ENCODE measurements around the gene RNF157. TPM values are rescaled to one million over a fixed set of nuclear protein-coding genes. Genes with fewer than 3 reads are reported as not detected.
A peak's percentile ranks its signal among the peaks of the same experiment; 100 is the strongest.

RNF157 gene
- total RNA-seq, 1 donor: 0.36 TPM

DNA sequence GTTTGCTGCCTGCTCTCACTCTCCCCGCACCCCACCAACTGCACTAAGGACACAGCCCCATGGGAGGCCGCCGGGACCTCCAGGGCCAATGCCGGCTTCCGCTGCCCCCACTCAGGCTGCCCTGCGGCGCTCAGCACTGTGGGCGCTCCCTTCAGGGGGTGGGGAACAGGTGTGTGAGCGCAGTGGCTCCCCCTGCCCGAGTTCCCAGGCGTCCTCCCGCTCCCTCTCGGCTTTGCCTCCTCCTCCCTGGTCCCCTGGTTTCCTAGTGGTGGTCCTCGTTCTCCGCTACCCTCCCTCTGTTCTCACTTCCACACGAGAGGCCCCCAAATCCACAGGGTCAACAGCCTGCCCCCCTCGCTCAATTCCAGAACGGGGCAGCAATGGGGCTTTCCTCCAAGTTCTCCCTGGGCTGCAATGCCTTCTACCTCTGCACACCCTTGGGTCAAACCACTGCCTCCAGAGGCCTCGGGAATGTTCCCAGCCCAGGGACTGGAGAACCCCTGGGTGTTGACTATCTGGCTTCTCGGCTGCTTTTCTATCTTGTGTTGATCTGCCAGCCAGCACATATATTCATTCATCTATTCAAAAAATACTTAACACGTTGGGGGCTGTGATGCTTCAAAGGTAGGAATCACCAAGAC lies 109.1 kb downstream of the RNF157 start:
- no peak overlapping the region for H3K4me3 ChIP-seq (ENCODE audit: insufficient read depth, low read length)
- no peaks in the 10 kb centered on the region for H4K20me1 ChIP-seq (ENCODE audit: insufficient read depth, low read length)
- TF ChIP-seq, protein P1, sequence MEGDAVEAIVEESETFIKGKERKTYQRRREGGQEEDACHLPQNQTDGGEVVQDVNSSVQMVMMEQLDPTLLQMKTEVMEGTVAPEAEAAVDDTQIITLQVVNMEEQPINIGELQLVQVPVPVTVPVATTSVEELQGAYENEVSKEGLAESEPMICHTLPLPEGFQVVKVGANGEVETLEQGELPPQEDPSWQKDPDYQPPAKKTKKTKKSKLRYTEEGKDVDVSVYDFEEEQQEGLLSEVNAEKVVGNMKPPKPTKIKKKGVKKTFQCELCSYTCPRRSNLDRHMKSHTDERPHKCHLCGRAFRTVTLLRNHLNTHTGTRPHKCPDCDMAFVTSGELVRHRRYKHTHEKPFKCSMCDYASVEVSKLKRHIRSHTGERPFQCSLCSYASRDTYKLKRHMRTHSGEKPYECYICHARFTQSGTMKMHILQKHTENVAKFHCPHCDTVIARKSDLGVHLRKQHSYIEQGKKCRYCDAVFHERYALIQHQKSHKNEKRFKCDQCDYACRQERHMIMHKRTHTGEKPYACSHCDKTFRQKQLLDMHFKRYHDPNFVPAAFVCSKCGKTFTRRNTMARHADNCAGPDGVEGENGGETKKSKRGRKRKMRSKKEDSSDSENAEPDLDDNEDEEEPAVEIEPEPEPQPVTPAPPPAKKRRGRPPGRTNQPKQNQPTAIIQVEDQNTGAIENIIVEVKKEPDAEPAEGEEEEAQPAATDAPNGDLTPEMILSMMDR (IDR thresholded peaks at IDR 0.05; ENCODE audit: extremely low read depth, low read depth, low read length): no peak
- DNase-seq (ENCODE audit: insufficient read length, low spot score, missing footprints): peak; percentile 77
- H3K36me3 ChIP-seq (ENCODE audit: insufficient read depth, low read length): no peaks in the 10 kb centered on the region
- no peaks in the 10 kb centered on the region for H3K4me1 ChIP-seq (ENCODE audit: insufficient read depth, low read length)
- no peak overlapping the region for H3K4me2 ChIP-seq (ENCODE audit: insufficient read depth, low read length)
- no peaks in the 10 kb centered on the region for H3K79me2 ChIP-seq (ENCODE audit: insufficient read depth, low read length)
- H3K9me3 ChIP-seq (ENCODE audit: low read depth, low read length): no peaks in the 10 kb centered on the region
- no peak overlapping the region for H2AFZ ChIP-seq (ENCODE audit: low read length)
- H3K27ac ChIP-seq (ENCODE audit: low read depth, low read length): no peak overlapping the region
- peaks cover 32% of the 10 kb centered on the region for H3K27me3 ChIP-seq (ENCODE audit: insufficient read depth, low read length)

DNA sequence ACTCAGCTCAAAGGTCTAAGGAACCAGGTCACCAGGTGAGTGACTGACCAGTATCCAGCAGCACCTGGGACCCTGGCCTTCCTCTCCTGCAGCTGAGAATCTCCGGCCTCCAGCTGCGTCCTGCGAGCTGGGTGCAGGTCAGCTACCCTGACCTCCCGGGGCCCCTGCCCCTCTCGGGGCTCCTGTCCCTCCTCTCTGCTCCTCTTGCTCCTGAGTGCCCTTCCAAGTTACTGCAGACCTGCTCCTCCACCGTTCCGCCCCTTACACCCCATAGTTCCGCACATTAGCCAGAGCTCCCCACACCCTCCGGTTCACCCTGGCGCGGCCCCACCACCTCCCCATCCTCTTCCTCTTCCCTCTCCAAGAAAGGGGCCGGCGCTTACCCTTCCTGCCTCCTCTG lies 109.8 kb downstream of the RNF157 start:
- Histone ChIP-seq H3K36me3 (ENCODE audit: insufficient read depth, low read length) (no peaks in the 10 kb centered on the region), H4K20me1 (ENCODE audit: insufficient read depth, low read length) (no peaks in the 10 kb centered on the region), H3K4me2 (ENCODE audit: insufficient read depth, low read length) (no peak overlapping the region), H2AFZ (ENCODE audit: low read length) (no peak overlapping the region), H3K4me1 (ENCODE audit: insufficient read depth, low read length) (no peaks in the 10 kb centered on the region), H3K79me2 (ENCODE audit: insufficient read depth, low read length) (no peaks in the 10 kb centered on the region), H3K4me3 (ENCODE audit: insufficient read depth, low read length) (no peak overlapping the region), H3K9me3 (ENCODE audit: low read depth, low read length) (no peaks in the 10 kb centered on the region), H3K27ac (ENCODE audit: low read depth, low read length) (no peak overlapping the region), H3K27me3 (ENCODE audit: insufficient read depth, low read length) (peaks cover 35% of the 10 kb centered on the region)
- TF ChIP-seq, protein P1 (IDR thresholded peaks at IDR 0.05; ENCODE audit: extremely low read depth, low read depth, low read length): no peak
- peak; percentile 62 for DNase-seq (ENCODE audit: insufficient read length, low spot score, missing footprints)

DNA sequence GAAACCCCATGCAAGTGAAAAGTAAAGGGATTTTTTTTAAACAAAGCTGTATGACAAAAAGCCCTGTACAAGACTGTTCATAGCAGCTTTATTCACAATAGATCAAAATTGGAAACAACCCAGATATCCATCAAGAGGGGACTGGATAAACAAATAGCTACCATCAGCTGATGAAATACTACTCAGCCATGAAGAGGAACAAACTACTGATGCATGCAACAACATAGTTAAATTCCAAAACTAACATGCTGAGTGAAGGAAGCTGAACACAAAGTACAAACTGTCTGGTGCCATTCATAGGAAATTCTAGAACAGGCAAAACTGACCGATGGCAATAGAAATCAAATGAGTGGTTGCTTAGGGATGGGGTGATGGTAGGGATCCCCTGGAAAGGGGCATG lies 114.4 kb downstream of the RNF157 start:
- no peaks in the 10 kb centered on the region for H3K79me2 ChIP-seq (ENCODE audit: insufficient read depth, low read length)
- peaks cover 8% of the 10 kb centered on the region for H3K27me3 ChIP-seq (ENCODE audit: insufficient read depth, low read length)
- TF ChIP-seq, protein P1 (IDR thresholded peaks at IDR 0.05; ENCODE audit: extremely low read depth, low read depth, low read length): no peak
- H3K4me1 ChIP-seq (ENCODE audit: insufficient read depth, low read length): peaks cover 4% of the 10 kb centered on the region
- no peak overlapping the region for H3K4me3 ChIP-seq (ENCODE audit: insufficient read depth, low read length)
- H4K20me1 ChIP-seq (ENCODE audit: insufficient read depth, low read length): no peaks in the 10 kb centered on the region
- no peaks in the 10 kb centered on the region for H3K9me3 ChIP-seq (ENCODE audit: low read depth, low read length)
- DNase-seq (ENCODE audit: insufficient read length, low spot score, missing footprints): peak; percentile 62
- no peak overlapping the region for H2AFZ ChIP-seq (ENCODE audit: low read length)
- no peak overlapping the region for H3K4me2 ChIP-seq (ENCODE audit: insufficient read depth, low read length)
- no peaks in the 10 kb centered on the region for H3K36me3 ChIP-seq (ENCODE audit: insufficient read depth, low read length)
- H3K27ac ChIP-seq (ENCODE audit: low read depth, low read length): no peak overlapping the region

DNA sequence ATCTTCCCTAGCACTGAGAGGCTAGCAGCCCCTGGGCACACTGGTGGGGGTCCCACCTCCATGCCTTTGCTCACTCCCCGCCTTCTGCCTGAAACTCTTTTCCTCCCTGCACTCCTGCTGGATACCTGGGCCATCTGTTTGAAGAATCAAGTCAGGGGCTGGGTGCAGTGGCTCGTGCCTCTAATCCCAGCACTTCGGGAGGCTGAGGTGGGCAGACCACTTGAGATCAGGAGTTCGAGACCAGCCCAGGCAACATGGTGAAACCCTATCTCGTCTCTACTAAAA lies 115.0 kb downstream of the RNF157 start:
- no peaks in the 10 kb centered on the region for H3K36me3 ChIP-seq (ENCODE audit: insufficient read depth, low read length)
- H3K4me2 ChIP-seq (ENCODE audit: insufficient read depth, low read length): no peak overlapping the region
- no peak overlapping the region for H2AFZ ChIP-seq (ENCODE audit: low read length)
- H3K27me3 ChIP-seq (ENCODE audit: insufficient read depth, low read length): peaks cover 5% of the 10 kb centered on the region
- peaks cover 4% of the 10 kb centered on the region for H3K4me1 ChIP-seq (ENCODE audit: insufficient read depth, low read length)
- H3K4me3 ChIP-seq (ENCODE audit: insufficient read depth, low read length): no peak overlapping the region
- H3K79me2 ChIP-seq (ENCODE audit: insufficient read depth, low read length): no peaks in the 10 kb centered on the region
- no peaks in the 10 kb centered on the region for H3K9me3 ChIP-seq (ENCODE audit: low read depth, low read length)
- no peaks in the 10 kb centered on the region for H4K20me1 ChIP-seq (ENCODE audit: insufficient read depth, low read length)
- DNase-seq (ENCODE audit: insufficient read length, low spot score, missing footprints): no peak
- TF ChIP-seq, protein P1 (IDR thresholded peaks at IDR 0.05; ENCODE audit: extremely low read depth, low read depth, low read length): no peak
- no peak overlapping the region for H3K27ac ChIP-seq (ENCODE audit: low read depth, low read length)

Data from osteoblast (primary cell).